ENCODE results near the gene ATP10A. TPM values are rescaled to one million over a fixed set of nuclear protein-coding genes. Genes with fewer than 3 reads are reported as not detected.

Gene ATP10A
- polyA plus RNA-seq, 1 of the 3 experiments (the other 2 are of a cell fraction), result not detected

DNA sequence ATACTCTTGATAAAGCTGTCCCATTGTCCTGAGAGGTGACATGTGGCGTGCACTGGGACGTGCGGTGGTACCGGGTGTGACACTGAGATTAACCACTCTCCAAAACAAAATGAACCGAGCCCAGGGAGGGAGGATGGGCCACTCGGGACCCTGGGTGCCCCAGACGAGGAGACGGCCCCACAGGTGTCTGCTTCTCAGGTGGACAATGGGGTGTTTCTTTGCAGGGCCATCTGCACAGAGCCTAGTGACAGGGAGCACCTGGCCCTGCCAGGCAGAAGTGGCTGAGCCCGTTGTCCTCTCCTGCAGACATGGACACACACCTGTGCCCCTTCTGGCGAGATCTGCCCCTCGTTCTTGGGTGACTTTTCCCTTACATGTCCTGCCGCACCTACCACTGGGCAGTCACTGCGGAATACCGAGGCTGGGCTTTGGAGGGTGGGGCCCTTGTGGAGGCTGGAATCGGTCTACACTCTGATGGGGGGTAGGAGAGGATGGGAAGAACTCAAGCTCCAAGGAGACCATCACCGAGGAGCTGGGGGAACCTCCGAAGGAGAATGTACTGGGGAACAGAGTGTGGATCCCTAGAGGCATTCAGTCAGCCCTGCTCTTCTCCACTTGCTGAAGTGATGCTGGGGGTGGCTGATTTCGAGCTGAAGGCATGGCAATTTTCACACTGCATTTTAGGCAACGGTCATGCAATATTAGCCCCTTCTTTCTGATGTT, 153.5 kb downstream of the ATP10A start:
- H3K9me2 ChIP-seq, result no peaks in the 10 kb centered on the region
- no peaks in the 10 kb centered on the region for H4K20me1 ChIP-seq (ENCODE audit: insufficient read depth)
- no peaks in the 10 kb centered on the region for H3K9me3 ChIP-seq
- no peak for DNase-seq
- H3K4me2 ChIP-seq, result no peak overlapping the region
- no peak overlapping the region; a peak in 1 of 4 replicates for H3K4me3 ChIP-seq (ENCODE audit: low read depth in 2 of 2, low read length in 1 of 2)
- TF ChIP-seq, protein P1, sequence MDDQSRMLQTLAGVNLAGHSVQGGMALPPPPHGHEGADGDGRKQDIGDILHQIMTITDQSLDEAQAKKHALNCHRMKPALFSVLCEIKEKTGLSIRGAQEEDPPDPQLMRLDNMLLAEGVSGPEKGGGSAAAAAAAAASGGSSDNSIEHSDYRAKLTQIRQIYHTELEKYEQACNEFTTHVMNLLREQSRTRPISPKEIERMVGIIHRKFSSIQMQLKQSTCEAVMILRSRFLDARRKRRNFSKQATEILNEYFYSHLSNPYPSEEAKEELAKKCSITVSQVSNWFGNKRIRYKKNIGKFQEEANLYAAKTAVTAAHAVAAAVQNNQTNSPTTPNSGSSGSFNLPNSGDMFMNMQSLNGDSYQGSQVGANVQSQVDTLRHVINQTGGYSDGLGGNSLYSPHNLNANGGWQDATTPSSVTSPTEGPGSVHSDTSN (IDR thresholded peaks at IDR 0.05), result no peak
- TF ChIP-seq, protein P2, sequence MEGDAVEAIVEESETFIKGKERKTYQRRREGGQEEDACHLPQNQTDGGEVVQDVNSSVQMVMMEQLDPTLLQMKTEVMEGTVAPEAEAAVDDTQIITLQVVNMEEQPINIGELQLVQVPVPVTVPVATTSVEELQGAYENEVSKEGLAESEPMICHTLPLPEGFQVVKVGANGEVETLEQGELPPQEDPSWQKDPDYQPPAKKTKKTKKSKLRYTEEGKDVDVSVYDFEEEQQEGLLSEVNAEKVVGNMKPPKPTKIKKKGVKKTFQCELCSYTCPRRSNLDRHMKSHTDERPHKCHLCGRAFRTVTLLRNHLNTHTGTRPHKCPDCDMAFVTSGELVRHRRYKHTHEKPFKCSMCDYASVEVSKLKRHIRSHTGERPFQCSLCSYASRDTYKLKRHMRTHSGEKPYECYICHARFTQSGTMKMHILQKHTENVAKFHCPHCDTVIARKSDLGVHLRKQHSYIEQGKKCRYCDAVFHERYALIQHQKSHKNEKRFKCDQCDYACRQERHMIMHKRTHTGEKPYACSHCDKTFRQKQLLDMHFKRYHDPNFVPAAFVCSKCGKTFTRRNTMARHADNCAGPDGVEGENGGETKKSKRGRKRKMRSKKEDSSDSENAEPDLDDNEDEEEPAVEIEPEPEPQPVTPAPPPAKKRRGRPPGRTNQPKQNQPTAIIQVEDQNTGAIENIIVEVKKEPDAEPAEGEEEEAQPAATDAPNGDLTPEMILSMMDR (IDR thresholded peaks at IDR 0.05), result no peak
- TF ChIP-seq FOXJ3 (CRISPR knock-in tag; IDR thresholded peaks at IDR 0.05) (no peak), GATA2 (CRISPR knock-in tag; IDR thresholded peaks at IDR 0.05) (no peak), MEF2A (IDR thresholded peaks at IDR 0.05; ENCODE audit: borderline replicate concordance, low read depth) (no peak), CHD2 (IDR thresholded peaks at IDR 0.05; ENCODE audit: low read length, partially characterized antibody) (no peak), MXI1 (IDR thresholded peaks at IDR 0.05; ENCODE audit: low read depth, low read length) (no peak), TEAD4 (IDR thresholded peaks at IDR 0.05; ENCODE audit: borderline replicate concordance, insufficient read depth) (no peak), NFIC (IDR thresholded peaks at IDR 0.05; ENCODE audit: borderline replicate concordance) (no peak), EZH2phosphoT487 (IDR thresholded peaks at IDR 0.05; ENCODE audit: borderline replicate concordance, low read depth) (no peak), RCOR1 (IDR thresholded peaks at IDR 0.05; ENCODE audit: low read length) (no peak), RXRA (IDR thresholded peaks at IDR 0.05; ENCODE audit: borderline replicate concordance, low read depth) (no peak), JUND (IDR thresholded peaks at IDR 0.05) (no peak), REST (IDR thresholded peaks at IDR 0.05; ENCODE audit: low read depth, low read length) (no peak), NRF1 (IDR thresholded peaks at IDR 0.05; ENCODE audit: low read depth, low read length) (no peak), RAD21 (IDR thresholded peaks at IDR 0.05; ENCODE audit: low read length) (no peak)
- TF ChIP-seq, protein P3, sequence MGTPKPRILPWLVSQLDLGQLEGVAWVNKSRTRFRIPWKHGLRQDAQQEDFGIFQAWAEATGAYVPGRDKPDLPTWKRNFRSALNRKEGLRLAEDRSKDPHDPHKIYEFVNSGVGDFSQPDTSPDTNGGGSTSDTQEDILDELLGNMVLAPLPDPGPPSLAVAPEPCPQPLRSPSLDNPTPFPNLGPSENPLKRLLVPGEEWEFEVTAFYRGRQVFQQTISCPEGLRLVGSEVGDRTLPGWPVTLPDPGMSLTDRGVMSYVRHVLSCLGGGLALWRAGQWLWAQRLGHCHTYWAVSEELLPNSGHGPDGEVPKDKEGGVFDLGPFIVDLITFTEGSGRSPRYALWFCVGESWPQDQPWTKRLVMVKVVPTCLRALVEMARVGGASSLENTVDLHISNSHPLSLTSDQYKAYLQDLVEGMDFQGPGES (IDR thresholded peaks at IDR 0.05; ENCODE audit: low read depth, low read length), result no peak
- TF ChIP-seq, protein P4, sequence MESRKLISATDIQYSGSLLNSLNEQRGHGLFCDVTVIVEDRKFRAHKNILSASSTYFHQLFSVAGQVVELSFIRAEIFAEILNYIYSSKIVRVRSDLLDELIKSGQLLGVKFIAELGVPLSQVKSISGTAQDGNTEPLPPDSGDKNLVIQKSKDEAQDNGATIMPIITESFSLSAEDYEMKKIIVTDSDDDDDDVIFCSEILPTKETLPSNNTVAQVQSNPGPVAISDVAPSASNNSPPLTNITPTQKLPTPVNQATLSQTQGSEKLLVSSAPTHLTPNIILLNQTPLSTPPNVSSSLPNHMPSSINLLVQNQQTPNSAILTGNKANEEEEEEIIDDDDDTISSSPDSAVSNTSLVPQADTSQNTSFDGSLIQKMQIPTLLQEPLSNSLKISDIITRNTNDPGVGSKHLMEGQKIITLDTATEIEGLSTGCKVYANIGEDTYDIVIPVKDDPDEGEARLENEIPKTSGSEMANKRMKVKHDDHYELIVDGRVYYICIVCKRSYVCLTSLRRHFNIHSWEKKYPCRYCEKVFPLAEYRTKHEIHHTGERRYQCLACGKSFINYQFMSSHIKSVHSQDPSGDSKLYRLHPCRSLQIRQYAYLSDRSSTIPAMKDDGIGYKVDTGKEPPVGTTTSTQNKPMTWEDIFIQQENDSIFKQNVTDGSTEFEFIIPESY (IDR thresholded peaks at IDR 0.05; ENCODE audit: borderline replicate concordance, low read depth), result no peak
- H3K9ac ChIP-seq, result no peak overlapping the region
- no peaks in the 10 kb centered on the region for H3K27me3 ChIP-seq (ENCODE audit: insufficient read depth)
- CTCF ChIA-PET, result interaction anchor here (0.7 to 1.8 kb wide), 30 partner anchors 10 to 394 kb away, joined by 3 to 25 read pairs (median 4); no protein-coding TSS in a partner anchor
- H3K36me3 ChIP-seq (replicated peaks in 1 of 2; ENCODE audit: control insufficient read depth in 1 of 2, insufficient read depth in 2 of 2, low read length in 1 of 2), result no peaks in the 10 kb centered on the region
- H3K79me2 ChIP-seq (ENCODE audit: insufficient read depth), result no peaks in the 10 kb centered on the region
- H3F3A ChIP-seq (replicated peaks; ENCODE audit: insufficient read depth), result no peaks in the 10 kb centered on the region
- POLR2A ChIA-PET, result no interaction called here
- H2AFZ ChIP-seq (ENCODE audit: low read depth), result no peak overlapping the region
- H3K27ac ChIP-seq (ENCODE audit: low read depth in 2 of 2, low read length in 1 of 2), result no peak overlapping the region
- 59% methylated on average over 12 of the region's 19 CpGs for WGBS (ENCODE audit: low lambda C conversion rate)
- no peaks in the 10 kb centered on the region for H3K4me1 ChIP-seq (ENCODE audit: control insufficient read depth in 1 of 2, insufficient read depth in 2 of 2, low read depth in 1 of 2, low read length in 1 of 2)
